D341Med (cell line): ENCODE measurements around the gene MEPCE.
A peak's percentile ranks its signal among the peaks of the same experiment; 100 is the strongest.

Experiments
- DNase-seq: peaks from one replicate; pipeline ENCODE4 v3.0.0; 2012; ENCODE audit warnings: low spot score

MEPCE gene

DNA sequence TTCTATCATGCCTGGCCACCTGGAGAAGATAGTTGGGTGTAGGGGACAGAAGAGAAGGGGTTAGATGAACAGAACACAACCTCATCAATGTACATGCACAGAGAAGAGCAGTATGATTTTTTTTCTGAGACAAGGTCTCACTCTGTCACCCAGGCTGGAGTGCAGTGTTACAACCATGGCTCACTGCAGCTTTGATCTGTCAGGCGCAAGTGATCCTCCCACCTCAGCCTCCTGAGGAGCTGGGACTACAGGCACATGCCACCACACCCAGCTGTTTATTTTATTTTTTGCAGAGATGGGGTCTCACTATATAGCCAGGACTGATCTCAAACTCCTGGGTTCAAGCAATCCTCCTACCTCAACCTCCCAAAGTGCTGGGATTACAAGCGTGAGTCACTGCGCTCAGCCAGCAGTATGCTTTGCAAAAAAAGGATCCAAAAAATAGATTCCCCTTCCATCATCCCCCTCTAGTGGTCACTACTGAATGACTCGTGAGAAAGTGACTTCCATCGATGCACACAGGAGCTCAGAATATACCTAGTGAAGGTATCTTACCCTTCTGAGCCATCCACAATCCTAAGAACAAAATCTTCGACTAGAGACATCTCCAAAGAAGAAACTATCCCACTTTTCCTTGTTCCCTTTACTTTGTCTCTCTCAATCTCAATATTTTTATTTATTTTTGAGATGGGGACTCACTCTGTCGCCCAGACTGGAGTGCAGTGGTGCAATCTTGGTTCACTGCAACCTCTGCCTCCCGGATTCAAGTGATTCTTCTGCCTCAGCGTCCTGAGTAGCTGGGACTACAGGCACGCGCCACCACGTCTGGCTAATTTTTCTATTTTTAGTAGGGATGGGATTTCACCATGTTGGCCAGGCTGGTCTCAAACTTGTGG, 22.1 kb upstream of the MEPCE start:
- peak; percentile 70 for DNase-seq

DNA sequence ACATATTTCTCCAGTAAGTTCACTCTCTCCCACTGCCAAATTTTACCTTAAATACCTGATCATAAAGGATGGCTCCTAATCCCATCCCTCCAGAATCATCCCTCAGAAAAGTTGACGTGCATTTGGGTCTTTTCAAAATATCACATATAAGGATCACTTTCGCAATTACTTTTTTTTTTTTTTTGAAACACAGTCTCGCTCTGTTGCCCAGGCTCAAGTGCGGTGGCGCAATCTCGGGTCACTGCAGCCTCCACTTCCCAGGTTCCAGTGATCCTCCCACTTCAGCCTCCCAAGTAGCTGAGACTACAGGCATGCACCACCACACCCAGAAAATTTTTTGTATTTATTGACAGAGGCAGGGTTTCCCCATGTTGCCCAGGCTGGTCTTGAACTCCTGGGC, 18.5 kb upstream of the MEPCE start:
- DNase-seq: no peak

DNA sequence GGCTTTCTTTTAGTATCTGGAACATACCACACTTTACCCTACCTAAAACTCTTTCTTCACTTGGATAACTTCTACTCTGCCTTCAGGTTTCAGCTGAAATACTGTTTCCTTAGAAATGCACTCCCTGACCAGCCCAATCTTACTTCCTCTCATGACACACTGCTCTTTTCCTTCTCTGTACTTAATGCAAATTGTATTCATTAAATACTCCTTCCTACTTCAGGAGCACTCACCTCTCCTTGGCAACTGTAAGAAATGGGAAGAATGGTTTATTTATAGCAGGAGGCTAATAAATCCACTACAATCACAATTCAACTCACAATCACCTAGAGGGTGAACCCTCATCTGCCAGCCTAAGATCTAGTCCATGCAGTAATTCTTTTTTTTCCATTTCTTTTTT, 16.3 kb upstream of the MEPCE start:
- DNase-seq: no peak

DNA sequence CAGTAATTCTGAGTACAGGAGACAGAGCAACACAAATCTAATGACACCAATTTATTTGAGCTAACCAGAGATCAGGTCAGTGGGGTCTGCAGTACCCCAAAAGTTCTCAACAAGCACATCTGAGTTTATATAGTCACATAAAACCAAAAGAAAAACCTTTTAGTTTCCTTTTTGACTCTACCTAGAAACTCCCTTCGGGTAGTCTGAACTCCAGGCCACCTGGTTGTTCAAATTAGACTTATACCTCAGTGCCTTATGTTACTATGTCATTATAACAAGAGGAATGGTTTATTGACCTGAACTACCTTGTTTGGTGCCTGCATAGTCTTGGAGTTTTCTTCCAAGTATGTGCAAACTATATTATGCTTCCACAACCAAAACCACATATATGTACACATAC, 15.7 kb upstream of the MEPCE start:
- DNase-seq: no peak

DNA sequence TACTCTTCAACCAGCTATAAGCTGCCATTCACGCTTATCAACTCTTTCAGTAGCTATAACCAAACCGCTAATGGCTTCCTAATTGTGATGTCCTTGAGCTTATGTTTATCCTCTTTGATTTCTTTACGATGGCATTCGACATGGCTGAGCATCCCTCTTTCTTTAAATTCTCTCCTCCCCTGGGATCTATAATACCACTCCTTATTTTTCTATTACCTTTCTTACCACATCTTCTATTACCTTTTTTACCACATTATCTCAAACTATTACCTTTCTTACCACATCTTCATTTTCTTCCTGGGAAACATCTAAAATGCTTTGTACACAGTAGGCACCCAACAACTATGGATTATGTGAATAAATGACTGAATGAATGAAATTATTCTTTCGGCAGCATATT, 14.2 kb upstream of the MEPCE start:
- no peak for DNase-seq

DNA sequence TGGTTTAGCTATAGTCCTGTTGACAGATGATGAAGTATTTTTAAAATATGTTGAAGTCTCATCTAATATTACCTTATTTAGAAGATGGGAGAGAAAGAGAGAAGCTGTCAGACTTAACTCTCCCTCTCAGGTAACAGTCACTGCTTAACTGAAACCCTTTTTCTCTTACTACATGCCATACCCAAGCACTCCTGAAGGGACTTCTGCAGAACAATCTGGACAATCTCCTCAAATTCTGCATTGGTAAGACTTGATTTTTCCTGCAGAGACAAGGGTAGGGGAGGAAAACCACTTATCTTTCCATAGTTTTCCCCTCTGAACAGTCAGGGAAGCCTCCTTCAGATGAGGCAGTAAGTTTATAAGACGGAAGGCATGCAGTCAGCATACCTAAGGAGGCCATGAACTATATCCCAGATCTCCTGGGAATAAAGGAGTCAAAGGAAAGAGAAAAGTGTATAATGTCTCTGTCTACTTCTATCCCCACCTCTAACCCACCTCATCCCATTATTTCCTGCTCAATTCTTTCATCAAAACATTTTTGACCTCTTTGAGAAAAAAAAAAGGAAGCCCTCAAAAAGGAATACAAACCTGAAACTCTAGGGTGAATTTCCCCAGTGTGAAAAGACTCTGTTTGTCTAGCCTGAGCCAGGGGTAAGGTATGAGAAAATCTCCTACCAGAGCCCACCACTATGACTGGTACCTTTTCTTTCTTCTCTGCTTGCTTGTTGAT, 10.5 kb upstream of the MEPCE start:
- DNase-seq: no peak

DNA sequence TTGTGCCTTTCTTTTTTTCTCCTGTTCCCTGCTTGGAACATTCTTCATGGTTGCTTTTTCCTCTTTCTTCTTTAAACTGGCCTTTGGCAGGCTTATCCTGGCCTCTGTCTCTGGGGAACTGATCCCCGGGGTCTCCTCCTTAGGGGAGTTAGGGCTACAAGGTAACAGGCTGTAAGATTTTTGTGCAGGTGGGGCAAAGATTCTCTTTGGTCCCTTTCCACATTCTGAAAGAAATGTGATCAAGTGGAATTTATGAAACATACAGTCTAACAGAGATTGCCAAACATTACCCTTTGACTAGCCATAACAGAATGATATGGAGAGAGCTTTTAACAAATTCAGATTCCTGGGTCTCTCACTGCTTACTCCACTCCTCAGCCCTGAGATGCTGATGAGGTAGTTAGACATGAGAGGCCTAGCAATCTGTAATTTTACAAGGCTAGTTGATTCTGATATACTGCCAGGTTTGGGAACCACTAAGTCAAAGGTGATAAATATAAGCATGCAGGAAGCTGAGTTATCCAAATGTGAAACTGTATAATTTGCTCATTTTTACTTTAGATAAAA, 9.9 kb upstream of the MEPCE start:
- DNase-seq: no peak

GRCh38 chr7:100423315-100423714, 6.3 kb upstream of the MEPCE start:
- DNase-seq: no peak

DNA sequence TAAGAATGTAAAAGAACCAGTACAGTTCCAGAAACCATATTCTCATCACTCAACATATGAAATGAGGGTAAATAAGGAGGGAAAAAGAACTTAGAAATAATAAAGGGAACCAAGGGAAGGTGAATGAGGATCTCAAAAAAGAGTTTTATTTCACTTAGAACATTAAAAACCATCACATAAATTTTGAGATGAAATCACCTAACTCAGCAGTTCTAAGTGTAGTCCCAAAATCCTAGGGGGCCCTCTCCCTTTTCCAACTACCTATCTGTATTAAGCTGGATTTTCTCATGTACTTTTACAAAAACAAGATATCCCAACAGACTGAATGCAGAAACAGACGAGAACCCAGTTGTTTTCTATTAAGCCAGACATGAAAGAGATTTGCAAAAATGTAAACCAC, 4.3 kb upstream of the MEPCE start:
- no peak for DNase-seq

- no peak for DNase-seq
These were observed 3.1 kb upstream of the MEPCE start for GRCh38 chr7:100426516-100426915.

DNA sequence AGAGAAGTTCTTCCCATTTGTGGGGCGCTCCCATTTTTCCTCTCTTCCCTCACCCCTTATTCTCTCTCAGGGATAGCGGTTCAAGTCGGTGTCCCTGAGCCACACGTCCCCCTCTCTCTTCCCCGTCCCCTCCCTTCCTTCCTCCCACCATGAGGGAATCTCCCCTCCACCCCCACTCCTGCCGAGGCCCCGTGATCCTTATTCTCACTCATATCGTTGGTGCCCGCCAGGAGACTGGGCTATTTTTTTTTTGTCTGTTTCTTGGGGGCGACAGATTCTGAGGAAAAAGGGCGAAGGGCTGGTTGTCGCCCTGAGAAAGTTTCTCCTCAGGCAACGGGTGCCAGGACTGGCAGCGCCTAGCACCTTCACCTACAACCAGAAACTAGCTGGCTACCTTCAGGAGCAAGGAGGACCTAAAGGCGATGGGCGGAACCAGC, 1.9 kb upstream of the MEPCE start:
- DNase-seq: no peak

DNA sequence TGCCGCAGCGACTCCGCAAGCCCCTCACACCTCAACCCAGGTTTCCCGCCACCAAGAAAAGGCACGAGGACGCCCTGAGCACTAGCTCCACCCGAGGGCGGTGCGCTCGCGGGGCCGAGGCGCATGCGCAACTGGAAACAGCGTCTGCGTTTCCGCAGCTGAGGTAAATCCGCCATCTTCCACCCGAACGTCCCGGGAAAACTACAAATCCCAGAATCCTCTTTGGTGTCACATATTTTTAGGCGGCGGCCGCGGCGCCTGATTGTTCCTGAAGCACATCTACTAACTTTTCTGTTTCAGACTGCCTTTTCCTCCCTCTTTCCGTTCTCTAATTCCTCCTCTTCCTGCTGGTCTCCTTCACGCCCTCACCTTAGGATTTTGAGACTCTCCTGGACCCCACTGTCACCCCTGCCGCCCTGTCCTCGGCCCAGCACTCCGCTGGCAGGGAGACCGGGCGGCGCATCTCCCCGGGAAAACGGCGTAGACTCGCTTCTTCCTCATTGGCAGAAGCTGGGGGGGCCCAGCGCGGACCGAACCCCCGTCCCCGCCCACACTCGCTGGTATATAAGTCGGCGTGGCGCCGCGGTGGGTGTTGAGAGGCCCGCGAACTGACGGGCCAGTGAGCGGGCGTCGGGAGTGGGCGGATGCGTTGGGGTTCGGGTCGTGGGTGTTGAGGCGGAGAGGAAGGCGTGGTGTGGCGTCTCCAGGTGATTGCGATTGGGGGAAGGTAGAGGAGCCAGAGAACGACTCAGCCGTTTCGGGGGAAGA, 1.2 kb upstream of the MEPCE start, which contains the start of gene ZCWPW1:
TSS of gene ZCWPW1 (minus strand) at position 505 of the 768 bp plus-strand sequence. CDS start 8,054 bp downstream, outside the sequence.
- peak; percentile 93 for DNase-seq

- peak; percentile 94 for DNase-seq
These were observed 529 bp upstream of the MEPCE start for GRCh38 chr7:100428967-100429636.

DNA sequence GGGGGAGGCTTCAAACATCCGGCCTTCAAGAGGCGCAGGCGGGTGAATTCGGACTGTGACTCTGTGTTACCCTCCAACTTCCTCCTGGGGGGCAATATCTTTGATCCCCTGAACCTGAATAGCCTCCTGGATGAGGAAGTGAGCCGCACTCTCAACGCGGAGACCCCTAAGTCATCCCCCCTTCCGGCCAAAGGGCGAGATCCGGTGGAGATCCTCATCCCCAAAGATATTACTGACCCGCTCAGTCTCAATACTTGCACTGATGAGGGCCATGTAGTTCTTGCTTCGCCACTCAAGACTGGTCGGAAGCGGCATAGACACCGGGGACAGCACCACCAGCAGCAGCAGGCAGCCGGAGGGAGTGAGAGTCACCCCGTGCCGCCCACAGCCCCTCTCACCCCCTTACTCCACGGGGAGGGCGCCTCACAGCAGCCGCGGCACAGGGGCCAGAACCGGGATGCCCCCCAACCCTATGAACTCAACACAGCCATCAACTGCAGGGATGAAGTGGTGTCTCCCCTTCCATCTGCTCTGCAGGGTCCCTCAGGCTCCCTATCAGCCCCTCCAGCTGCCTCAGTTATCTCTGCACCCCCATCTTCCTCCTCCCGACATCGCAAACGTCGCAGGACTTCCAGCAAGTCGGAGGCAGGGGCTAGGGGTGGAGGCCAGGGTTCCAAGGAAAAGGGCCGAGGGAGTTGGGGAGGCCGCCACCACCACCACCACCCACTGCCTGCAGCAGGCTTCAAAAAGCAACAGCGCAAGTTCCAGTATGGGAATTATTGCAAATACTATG, 1.1 kb downstream of the MEPCE start:
- no peak for DNase-seq

DNA sequence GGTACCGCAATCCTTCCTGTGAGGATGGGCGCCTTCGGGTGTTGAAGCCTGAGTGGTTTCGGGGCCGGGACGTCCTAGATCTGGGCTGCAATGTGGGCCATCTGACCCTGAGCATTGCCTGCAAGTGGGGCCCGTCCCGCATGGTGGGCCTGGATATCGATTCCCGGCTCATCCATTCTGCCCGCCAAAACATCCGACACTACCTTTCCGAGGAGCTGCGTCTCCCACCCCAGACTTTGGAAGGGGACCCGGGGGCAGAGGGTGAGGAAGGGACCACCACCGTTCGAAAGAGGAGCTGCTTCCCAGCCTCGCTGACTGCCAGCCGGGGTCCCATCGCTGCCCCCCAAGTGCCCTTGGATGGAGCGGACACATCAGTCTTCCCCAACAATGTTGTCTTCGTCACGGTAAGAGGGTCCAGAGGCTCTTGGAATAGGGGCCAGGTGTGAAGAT, 1.7 kb downstream of the MEPCE start:
- no peak for DNase-seq

GRCh38 chr7:100432053-100432452, 2.4 kb downstream of the MEPCE start:
- DNase-seq: no peak

DNA sequence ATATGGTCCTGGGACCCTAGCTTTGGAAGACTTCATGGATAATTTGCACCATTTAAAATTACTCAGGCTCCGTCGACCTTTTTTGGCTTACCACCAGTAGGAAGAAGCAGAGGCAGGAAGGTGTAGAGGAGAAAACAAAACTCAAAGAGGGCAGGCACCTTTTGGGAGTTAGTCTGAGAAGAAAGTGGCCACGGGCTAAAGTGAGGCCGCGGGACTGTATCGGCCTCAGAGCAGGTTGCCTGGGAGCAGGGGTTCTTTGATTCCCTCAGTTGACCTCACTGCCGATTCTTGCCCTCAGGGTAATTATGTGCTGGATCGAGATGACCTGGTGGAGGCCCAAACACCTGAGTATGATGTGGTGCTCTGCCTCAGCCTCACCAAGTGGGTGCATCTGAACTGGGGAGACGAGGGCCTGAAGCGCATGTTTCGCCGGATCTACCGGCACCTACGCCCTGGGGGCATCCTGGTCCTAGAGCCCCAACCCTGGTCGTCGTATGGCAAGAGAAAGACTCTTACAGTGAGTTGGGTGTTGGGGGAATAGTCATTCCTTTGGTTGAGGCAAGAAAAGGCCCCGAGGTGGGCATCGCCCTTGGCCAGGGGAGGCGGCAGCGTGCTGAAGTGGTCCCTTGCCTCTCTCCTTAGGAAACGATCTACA, 3.1 kb downstream of the MEPCE start:
- no peak for DNase-seq

DNA sequence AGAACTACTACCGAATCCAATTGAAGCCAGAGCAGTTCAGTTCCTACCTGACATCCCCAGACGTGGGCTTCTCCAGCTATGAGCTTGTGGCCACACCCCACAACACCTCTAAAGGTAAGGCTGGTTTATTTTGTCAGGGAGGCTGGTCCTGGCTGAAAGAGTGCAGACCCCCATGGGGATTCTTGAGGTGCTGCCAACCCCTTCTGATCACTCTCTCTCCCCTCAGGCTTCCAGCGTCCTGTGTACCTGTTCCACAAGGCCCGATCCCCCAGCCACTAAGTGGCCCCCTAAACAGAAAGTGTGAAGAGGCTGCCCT, 3.6 kb downstream of the MEPCE start:
- no peak for DNase-seq

- no peak for DNase-seq
These were observed 4.1 kb downstream of the MEPCE start for GRCh38 chr7:100433592-100434296.
